NAMALWA (cell line): Measurements from ENCODE around the gene USP11.
"Not testable (repeated sequence)": the region's sequence is repeated elsewhere in the genome, so short reads cannot be mapped to it uniquely, and the experiment has no call there.

Experiments
- DNase-seq: peaks from one replicate; pipeline ENCODE4 v3.0.0-alpha.2; 2015; ENCODE audit warnings: low spot score

USP11 gene

DNA sequence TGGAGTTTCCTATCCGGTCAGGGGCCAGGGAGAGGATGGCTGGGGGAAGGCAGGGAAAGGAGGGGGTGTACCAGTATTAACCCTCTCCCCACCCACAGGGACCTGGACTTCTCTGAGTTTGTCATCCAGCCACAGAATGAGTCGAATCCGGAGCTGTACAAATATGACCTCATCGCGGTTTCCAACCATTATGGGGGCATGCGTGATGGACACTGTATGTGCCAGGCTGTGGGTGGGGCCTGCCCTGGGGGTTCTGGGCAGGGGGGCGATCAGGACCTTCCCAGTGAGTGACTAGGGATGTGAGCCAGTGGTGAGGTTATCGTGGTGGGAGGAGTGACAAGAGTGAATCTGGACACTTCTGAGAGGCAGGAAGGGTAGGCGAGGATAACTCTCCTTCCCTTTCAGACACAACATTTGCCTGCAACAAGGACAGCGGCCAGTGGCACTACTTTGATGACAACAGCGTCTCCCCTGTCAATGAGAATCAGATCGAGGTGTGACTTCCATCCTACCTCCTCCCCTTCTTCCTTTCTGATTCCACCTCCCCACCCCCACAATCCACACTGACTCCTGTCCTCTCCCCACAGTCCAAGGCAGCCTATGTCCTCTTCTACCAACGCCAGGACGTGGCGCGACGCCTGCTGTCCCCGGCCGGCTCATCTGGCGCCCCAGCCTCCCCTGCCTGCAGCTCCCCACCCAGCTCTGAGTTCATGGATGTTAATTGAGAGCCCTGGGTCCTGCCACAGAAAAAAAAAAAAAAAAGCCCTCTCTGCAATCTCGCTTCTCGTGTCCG lies 14.6 kb downstream of the USP11 start:
- no peak for DNase-seq

- DNase-seq: no peak
These were observed 15.2 kb downstream of the USP11 start for GRCh38 chrX:47247999-47248320.

- no peak for DNase-seq
These were observed 15.8 kb downstream of the USP11 start for GRCh38 chrX:47248576-47248975.

GRCh38 chrX:47250017-47250347 lies 17.2 kb downstream of the USP11 start:
- DNase-seq: no peak

- not testable (repeated sequence) for DNase-seq
These were observed 24.8 kb downstream of the USP11 start for GRCh38 chrX:47257620-47258019.

GRCh38 chrX:47264483-47265173 lies 31.8 kb downstream of the USP11 start:
- DNase-seq: no peak

GRCh38 chrX:47266643-47267042 lies 33.8 kb downstream of the USP11 start:
- DNase-seq: no peak

DNA sequence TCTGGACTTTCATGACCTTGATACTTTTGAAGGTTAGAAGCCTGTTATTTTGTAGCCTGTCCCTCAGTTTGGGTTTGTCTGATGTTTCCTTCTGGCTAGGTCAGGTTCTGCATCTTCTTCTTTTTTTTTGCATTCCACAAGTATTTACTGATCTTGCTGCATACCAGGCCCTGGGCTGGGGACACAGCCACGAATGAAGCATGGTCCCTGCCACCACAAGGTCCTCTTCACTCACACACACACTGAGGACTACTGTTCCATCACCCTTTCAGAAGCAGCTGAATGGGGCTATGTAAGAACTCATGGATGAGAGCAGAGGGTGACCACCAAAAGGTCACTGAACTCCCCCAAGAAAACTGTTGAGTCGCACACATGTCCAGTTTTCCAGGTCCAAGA lies 39.2 kb downstream of the USP11 start:
- no peak for DNase-seq

GRCh38 chrX:47273011-47273730 lies 40.4 kb downstream of the USP11 start:
- DNase-seq: no peak

DNA sequence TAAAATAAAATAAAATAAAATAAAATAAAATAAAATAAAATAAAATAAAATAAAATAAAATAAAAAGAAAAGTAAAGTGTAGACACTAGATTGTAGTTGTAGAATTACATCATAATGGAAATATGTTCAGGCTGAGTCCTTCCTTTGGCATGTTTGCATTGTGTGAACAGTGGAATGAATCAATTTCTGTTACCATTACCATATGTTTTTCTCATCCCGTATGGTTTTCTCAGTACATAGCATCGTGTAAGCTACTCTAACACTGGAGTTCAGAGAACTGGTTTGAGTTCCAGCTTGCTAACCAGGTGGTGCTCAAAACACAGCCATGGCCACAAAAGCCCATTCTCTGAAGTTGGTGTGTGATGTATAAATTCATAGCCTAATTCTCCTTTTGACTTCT lies 45.9 kb downstream of the USP11 start:
- no peak for DNase-seq

GRCh38 chrX:47283015-47283771 lies 50.4 kb downstream of the USP11 start:
- peak; percentile 14 for DNase-seq

DNA sequence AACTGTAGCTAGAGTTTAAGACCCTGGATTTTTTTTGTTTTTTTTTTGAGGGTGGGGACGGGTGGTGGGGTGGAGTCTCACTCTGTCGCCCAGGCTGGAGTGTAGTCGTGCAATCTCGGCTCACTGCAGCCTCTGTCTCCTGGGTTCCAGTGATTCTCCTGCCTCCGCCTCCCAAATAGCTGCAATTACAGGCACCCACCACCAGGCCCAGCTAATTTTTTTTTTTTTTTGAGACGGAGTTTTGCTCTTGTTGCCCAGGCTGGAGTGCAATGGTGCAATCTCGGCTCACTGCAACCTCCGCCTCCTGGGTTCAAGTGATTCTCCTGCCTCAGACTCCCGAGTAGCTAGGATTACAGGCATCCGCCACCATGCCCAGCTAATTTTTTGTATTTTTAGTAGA lies 51.8 kb downstream of the USP11 start:
- peak; percentile 6 for DNase-seq

DNA sequence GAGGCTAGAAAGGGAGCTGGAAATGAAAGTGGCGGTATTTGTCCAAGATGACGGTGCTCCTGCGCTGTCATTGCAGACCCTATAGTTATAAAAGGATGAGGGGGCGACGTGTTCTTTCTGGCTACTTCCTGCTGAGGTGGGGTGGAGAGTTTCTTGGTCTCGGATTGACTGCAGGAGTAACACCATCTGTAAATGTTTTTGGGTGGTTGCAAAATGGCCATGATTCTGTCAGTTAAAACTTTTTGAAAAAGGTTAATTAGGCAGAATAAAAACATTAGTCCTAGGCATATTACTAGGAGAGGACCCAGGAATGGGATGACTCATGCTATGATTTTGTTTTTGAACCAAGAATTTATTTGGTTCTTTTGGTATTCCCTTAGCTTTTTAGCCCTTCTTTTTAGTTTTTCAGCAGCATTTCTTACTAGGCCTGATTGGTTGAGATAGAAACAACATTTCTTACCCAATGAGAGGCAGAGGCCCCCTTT lies 53.1 kb downstream of the USP11 start:
- DNase-seq: no peak

GRCh38 chrX:47293106-47293505 lies 60.3 kb downstream of the USP11 start:
- no peak for DNase-seq

GRCh38 chrX:47296766-47297365 lies 64.1 kb downstream of the USP11 start:
- DNase-seq: no peak

DNA sequence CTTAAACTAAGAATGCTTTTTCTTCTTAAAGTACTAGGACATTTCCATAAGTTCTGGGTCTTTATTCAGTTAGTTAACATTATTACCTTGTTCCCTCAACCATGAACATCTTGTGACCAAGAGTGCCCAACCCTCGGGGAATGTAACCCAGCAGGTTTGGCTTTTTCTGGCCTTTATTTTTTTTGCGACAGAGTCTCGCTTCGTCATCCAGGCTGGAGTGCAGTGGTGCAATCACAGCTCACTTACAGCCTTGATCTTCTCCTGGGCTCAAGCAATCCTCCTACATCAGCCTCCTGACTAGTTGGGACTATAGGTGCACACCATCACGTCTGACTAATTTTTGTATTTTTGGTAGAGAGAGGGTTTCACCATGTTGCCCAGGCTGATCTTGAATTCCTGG lies 65.1 kb downstream of the USP11 start:
- no peak for DNase-seq
